Right lobe of liver (tissue), 4 donors: ENCODE data around the gene LRRC63.

Source experiments
- CTCF ChIP-seq, 4 donors: fragments of 200-600 bp in 3 of 4; fragments of 450-650 bp in 1 of 4; IDR thresholded peaks; one replicate each; pipeline versions ENCODE4 v1.5.1 to v1.8.0; 2016 to 2022; ENCODE audit warnings: antibody characterized with exemption in 4 of 4, mild to moderate bottlenecking in 2 of 4
- POLR2A ChIP-seq: fragments of 450-650 bp; IDR thresholded peaks from one replicate; pipeline ENCODE4 v1.6.1; 2017; ENCODE audit warnings: antibody characterized with exemption, mild to moderate bottlenecking
- donor health status: DM: no; HTN: no; CAD: no.
- donor health status: DM: no; HTN: no; CAD: no.
- donor health status: DM: no; HTN: yes; CAD: no.

GRCh38 chr13:46289260-46289955 is 77.7 kb downstream of the LRRC63 start:
- peak in 1 of 4 donors; percentile 4 for TF ChIP-seq CTCF (IDR thresholded peaks at IDR 0.05)
- no peak for TF ChIP-seq POLR2A
